ENCODE results near the gene MEGF8. TPM values are rescaled to one million over a fixed set of nuclear protein-coding genes. Genes with fewer than 3 reads are reported as not detected.

Gene MEGF8
- total and polyA plus RNA-seq, 2 of the 8 experiments (the other 6 are each of a cell fraction or from before 2014, with no cell fraction given): 13.0 to 23.7 TPM

GRCh38 chr19:42287827-42288107, 37.7 kb upstream of the MEGF8 start:
- H3K27me3 ChIP-seq (replicated peaks in 1 of 4; ENCODE audit: control insufficient read depth in 3 of 4, extremely low read depth in 1 of 4, insufficient read depth in 3 of 4, low read length in 3 of 4): no peaks in the 10 kb centered on the region
- no peak overlapping the region for H2AK5ac ChIP-seq (ENCODE audit: low read depth, low read length)
- no peak overlapping the region for H3K27ac ChIP-seq (ENCODE audit: low read depth, low read length)
- no peak overlapping the region for H2BK20ac ChIP-seq (ENCODE audit: low read length)
- no peak overlapping the region for H2BK15ac ChIP-seq (ENCODE audit: low read length)
- H3K56ac ChIP-seq (replicated peaks; ENCODE audit: insufficient read length, low read depth, low read length): no peak overlapping the region
- H3K9ac ChIP-seq (replicated peaks in 1 of 4; ENCODE audit: extremely low read depth in 1 of 4, low read depth in 3 of 4, low read length in 3 of 4): no peak overlapping the region
- FAIRE-seq (no peak), DNase-seq (ENCODE audit: low read depth in 1 of 2, low spot score in 2 of 2) (no peak)
- peaks cover 0 to 20% (median 16%) of the 10 kb centered on the region in 4 experiments; a peak in 6 of 7 replicates for H3K4me1 ChIP-seq (replicated peaks in 1 of 4; ENCODE audit: control insufficient read depth in 3 of 4, insufficient read depth in 4 of 4, low read length in 3 of 4)
- peaks cover 15% of the 10 kb centered on the region for H3K23me2 ChIP-seq (ENCODE audit: low read depth, low read length)
- no peak overlapping the region for H2BK12ac ChIP-seq (ENCODE audit: low read depth, low read length)
- no peak overlapping the region for H3K14ac ChIP-seq (ENCODE audit: insufficient read length)
- CTCF ChIA-PET (ENCODE audit: partially characterized antibody): interaction anchor here (6.6 to 10.6 kb wide), 2 partner anchors 9 to 40 kb away, joined by 41 to 155 read pairs; partner anchors contain the start of gene GSK3A
- no peaks in the 10 kb centered on the region for H3K9me3 ChIP-seq (ENCODE audit: insufficient read depth in 2 of 2, low read depth in 1 of 2, low read length in 1 of 2)
- H3K79me2 ChIP-seq (ENCODE audit: control insufficient read depth in 1 of 2, insufficient read depth in 2 of 2, low read length in 2 of 2): peaks cover 0 to 22% of the 10 kb centered on the region in 2 experiments; a peak in 2 of 4 replicates
- H3K23ac ChIP-seq (ENCODE audit: insufficient read length): no peak overlapping the region
- H2AFZ ChIP-seq (ENCODE audit: low read length): no peak overlapping the region
- H4K20me1 ChIP-seq (replicated peaks in 1 of 2; ENCODE audit: control insufficient read depth in 1 of 2, insufficient read depth in 2 of 2, low read length in 2 of 2): peaks cover 3 to 20% of the 10 kb centered on the region in 2 experiments
- H4K8ac ChIP-seq (ENCODE audit: extremely low read depth, insufficient read depth, low read length): no peak overlapping the region
- H2BK120ac ChIP-seq (replicated peaks; ENCODE audit: low read depth, low read length): no peak overlapping the region
- H3K4me3 ChIP-seq (ENCODE audit: extremely low read depth in 1 of 4, insufficient read depth in 2 of 4, low read depth in 3 of 4, low read length in 4 of 4): no peak overlapping the region
- H3K4me2 ChIP-seq (ENCODE audit: insufficient read depth in 1 of 2, low read depth in 2 of 2, low read length in 2 of 2): no peak overlapping the region
- peaks cover 26% of the 10 kb centered on the region for H3K79me1 ChIP-seq (ENCODE audit: low read depth, low read length)
- no peak overlapping the region for H4K91ac ChIP-seq (replicated peaks; ENCODE audit: insufficient read length, low read length)
- no peak overlapping the region for H3K4ac ChIP-seq (replicated peaks; ENCODE audit: insufficient read length, low read depth, low read length)
- WGBS, 2 experiments (ENCODE audit: extremely low coverage in 1 of 2, insufficient coverage in 1 of 2, insufficient read length in 1 of 2, insufficient replicate concordance in 2 of 2, low coverage in 1 of 2, low lambda C conversion rate in 2 of 2, missing lambda C conversion rate in 1 of 2): 100% methylated on average over 4 of the region's 10 CpGs; no CpG with 5 or more reads in 1 of the 2 experiments
- H3K36me3 ChIP-seq (ENCODE audit: control insufficient read depth in 2 of 4, insufficient read depth in 4 of 4, low read length in 3 of 4): peaks cover 13 to 46% (median 41%) of the 10 kb centered on the region in 4 experiments; a peak in 7 of 8 replicates
- no peak overlapping the region; the same call in 1 of the 2 replicates for H2BK5ac ChIP-seq (ENCODE audit: low read depth, low read length)
- no peak overlapping the region for H4K5ac ChIP-seq (ENCODE audit: insufficient read length, low read depth, low read length)
- no peak overlapping the region for H3K18ac ChIP-seq (ENCODE audit: extremely low read depth, low read length)
- POLR2A ChIA-PET (ENCODE audit: partially characterized antibody): interaction anchor here (0.6 to 4.3 kb wide), 4 partner anchors 7 to 1491 kb away, joined by 3 to 20 read pairs (median 14); no protein-coding TSS in a partner anchor
- TF ChIP-seq JUND (IDR thresholded peaks at IDR 0.05; ENCODE audit: low read length): no peak
- TF ChIP-seq NRF1 (IDR thresholded peaks at IDR 0.05; ENCODE audit: low read depth, low read length): no peak
- no peak for TF ChIP-seq CBX5 (IDR thresholded peaks at IDR 0.05; ENCODE audit: low read depth, low read length)
- no peak for TF ChIP-seq POU5F1 (IDR thresholded peaks at IDR 0.05; ENCODE audit: low read depth, low read length)
- no peak for TF ChIP-seq RXRA (IDR thresholded peaks at IDR 0.05; ENCODE audit: insufficient read depth, low read depth, low read length)
